Umbilical cord (tissue), 2 donors: Measurements from ENCODE around the gene DNAJB6. TPM values are rescaled to one million over a fixed set of nuclear protein-coding genes. Genes with fewer than 3 reads are reported as not detected.

Experiments used
- DNase-seq: peaks from one replicate; pipeline ENCODE4 v3.0.0-alpha.2; 2015; ENCODE audit warnings: low spot score
- total RNA-seq: library from RNA; depleted of rRNA; stranded (reverse); fragments of >200 nt; gene quantifications from one replicate; pipeline ENCODE4 v1.2.3, GENCODE V29; 2014; ENCODE audit warnings: low replicate concordance; ENCODE audit not compliant: insufficient read depth

Gene DNAJB6
- total RNA-seq, 1 donor from 2014 or later, result 115 TPM

DNA sequence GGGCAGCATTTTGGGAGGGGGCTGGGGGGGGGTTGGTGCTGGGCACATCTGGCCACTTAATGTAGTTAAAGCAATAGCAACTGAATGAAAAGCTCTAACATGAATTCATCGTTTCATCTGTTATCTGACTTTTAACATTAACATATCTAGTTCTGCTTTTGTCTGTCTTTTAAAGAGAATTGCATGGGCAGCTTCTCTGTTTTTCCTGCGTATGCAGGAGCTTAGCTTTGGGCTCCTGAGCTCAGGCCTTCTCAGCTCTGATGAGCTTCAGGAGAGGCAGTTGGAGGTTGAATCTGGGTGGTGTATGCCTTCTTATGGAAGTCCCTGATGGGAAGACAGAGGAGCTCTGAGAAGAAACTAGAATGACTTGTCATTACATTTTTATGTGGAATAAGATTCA lies 58.4 kb downstream of the DNAJB6 start:
- DNase-seq, result no peak

DNA sequence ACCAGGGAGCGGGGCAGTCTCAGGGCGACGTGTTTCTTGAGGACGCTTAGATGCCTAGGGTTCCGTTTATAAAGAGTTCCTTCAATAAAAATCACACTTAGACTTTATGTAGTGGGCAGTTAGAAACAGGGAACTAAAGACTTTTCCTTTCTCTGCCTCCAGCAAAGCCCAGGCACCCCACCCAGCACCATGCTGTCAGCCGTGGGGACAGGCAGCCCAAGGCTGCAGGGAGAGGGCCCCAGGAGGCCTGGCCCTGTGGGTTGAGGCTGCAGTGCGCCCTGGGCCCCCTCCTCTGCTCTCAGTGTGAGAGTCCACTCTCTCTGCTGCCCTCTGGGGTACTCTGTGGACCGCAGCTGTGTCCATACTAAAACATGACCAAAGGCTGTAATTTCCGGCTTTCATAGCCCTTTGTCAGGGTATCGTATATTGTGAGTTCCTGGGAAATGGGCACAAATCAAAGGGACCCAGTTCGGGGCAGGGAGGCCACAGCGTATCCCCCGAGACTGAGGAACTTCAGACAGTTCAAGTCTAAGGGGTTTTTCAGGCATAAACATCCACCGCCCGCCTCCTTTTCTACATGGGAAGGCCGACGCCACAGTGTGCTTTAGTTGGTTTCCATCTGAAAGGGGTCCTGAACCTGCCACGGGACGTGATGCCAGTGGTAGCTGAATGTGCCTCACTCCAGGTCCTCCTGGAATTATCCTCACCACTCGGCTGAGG lies 59.7 kb downstream of the DNAJB6 start:
- DNase-seq, result no peak

DNA sequence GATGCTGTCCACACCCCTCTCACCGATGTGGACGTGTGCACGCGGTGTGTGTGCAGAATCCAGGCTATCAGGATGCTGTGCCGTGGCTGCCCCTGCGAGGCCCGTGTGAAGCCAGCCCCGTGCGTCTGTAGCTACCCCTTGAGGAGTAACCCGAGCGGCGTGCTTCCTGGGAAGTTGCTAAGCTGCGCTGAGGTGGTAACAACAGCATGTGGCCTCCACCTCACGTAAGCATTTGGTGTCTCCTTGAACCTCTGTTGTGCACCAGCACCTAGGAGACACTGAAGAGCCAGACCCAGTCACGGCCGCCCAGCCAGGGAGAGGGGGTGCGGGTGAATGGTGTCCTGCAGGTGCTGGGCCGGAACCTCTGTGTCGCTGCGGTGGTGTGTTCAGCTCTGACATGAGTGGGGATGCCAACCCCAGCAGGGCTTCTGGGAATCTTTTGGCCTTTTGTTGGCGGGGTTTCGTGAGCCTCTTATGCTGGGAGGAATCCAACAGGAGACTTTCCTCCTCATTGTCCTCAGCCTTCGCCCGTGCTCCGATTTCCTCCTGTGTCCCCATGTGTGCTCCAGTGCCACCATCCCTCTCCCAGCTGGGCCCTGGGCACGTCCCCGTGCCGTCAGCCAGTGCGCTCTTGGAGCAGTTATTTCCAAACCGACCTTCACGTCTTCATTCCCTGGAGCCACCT lies 60.4 kb downstream of the DNAJB6 start:
- no peak for DNase-seq

DNA sequence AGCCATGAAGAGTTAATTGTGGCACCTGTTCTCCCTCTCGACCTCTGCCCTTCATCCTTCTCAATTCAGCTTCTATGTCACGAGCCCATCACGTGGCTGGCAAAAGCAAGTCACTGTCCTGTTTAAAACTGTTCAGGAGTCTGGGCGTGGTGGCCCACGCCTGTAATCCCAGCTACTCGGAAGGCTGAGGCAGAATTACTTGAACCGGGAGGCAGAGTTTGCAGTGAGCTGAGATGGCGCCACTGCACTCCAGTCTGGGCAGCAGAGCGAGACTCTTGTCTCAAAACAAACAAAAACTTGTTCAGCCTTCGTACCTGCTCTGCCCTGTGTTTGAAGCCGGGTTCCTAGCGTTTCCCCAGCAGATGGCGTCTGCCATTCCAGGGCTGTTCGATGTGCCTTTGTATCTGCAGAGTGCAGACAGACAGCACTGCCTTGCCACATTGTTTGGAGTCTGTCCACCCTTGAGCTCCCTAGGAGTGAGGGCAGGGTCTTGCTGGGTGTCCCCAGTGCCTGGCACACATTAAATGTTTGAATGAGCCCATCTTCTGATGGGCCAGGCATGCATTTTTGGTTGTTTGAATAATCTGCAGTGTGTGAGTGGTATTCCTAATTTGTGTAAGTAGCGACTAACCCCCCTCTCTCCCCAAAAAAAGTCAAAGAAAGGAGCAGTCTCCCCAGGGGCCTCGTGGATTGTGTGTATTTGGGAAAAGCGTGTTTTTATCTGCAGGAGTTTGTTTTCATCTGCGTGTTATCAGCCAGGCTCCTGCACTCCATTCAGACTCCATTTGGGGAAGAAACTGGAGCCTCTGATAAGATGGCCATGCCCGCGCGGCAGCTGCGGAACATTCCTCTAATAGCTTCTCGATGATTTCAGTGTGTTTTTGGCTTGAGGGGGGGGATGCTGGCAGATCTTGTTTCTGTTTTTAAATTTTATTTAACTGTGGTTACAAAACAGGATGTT lies 61.2 kb downstream of the DNAJB6 start:
- peak; percentile 86 for DNase-seq

DNA sequence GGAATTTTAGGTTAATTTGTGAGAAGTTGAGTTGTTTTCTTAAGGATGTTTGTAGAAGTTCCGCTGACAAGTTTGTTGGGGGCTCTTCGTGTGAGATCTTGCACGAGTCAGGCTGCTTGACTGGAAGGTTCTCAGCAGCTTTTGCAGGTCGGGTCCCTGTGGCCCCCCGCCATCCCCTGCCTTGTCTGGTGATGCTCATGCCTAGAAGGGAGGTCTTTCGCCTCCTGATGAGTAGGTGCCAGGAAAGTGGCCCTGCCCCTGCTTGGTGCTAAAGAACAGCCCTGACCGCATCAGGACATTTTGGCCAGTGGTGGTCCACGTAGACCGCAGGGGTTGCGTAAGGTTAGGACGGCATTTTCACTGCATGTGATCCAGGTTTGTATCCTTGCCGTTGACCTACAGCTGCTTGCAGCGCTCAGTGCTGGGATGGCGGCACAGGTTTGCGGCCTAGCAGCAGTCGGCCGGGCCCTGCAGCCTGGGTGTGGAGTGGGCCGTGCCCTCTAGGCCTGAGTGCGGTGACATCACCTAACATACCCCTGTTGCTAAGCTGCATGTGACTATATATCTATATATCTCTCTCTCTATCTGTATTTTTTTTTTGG lies 62.4 kb downstream of the DNAJB6 start:
- no peak for DNase-seq

DNA sequence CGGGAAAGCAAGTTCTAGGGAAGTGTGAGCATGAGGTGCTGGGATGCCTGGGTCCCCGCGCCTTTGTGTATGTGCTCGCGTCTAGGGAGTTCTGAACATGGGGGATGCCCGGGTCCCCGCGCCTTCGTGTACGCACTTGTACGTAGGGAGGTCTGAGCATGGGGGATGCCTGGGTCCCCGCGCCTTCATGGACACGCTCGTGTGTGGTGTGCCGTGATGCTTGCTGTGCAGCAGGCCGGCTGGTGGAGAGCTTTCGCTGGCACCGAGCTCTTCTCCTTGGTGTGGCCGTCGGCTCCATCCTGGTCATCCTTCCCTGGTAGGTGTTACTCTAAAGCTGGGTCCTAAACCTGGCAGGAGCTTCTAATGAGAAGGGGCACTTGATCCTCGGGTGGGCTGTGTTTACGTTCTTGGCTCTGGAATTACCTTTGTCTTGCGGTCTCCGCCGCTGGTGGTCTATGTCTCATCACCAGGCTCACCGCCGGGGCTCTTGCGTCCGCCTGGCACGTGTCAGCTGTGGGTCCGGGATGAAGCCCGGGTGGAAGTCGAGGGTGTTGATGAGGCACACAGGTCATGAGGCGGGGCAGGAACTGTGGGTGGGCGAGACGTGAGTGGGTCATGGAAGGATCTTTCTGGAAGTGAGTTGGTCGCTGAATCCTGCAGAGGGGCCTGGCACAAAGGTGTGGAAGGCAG lies 63.5 kb downstream of the DNAJB6 start:
- no peak for DNase-seq

DNA sequence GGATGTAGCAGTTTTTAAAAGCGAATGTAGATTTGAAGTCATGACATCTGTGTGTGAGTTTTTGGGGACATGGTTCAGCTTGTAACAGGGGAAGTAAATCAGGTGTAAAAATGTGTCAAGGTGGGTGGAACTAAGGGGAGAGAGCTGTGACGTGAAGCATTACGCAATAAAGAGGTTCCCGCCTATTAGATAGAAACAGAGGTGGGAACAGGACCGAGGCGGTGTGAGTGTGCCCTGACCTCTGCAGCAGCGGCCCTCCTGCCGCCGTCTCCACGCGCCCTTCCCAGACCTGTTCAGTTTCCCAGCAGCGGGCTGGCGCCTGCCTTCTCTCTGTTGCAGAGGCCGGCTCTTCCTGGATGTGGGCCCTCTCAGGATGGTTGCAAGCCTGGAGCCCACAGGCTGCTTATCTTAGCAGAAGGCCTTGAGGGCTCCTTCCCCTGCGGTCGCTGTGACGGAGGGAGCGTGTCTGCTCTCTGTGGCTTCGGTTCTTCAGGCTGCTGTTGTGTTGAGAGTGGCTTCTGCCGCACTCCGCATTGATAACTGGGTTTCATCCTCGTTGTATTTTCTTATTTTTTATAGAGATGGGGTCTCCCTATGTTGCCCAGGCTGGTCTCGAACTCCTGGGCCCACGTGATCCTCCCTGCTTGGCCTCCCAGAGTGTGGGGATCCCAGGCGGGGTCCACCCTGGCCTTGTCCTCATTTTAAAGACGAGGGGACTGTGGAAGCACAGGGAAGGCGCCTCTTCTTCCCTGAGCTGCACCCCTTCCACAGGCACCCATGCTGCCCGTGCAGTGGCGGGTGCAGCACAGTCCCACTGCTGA lies 65.0 kb downstream of the DNAJB6 start:
- DNase-seq, result no peak

DNA sequence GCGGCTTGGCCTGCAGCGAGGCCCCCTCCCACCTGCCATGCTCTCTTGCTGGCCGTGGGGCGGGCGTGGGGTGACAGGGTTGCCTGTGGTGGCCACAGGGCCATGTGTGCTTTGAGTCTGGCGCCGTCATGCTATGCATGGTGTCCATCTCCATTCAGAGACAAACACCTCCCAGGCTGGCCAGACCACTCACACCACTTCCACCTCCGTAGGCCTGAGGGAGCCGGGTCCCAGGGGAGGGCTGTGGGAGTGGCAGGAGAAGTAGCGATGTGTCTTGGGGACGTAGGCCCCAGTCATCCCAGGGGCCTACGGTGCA lies 65.5 kb downstream of the DNAJB6 start:
- DNase-seq, result no peak

DNA sequence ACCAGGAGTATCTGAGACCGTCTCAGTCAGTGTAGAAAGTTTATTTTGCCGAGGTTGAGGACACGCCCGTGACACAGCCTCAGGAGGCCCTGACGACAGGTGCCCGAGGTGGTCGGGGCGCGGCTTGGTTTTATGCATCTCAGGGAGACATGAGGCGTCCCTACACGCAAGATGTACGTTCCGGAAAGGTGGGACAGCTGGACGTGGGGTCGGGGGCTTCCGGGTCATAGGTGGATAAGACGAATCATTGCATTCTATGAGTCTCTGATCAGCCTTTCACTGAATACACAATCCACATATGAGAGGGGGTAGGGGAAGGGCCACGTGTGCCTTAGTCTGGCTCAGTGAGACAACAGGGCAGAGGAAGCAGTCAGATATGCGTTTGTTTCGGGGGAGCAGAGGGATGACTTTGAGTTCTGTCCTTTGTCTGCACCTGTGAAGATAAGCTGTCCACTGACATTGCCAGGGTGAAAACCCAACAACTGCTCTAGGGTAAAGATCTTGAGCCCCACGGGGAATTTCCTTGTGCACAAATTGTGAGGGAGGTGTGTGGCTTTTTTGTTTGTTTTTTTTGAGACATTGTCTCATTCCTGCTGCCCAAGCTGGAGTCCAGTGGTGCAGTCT lies 66.2 kb downstream of the DNAJB6 start:
- DNase-seq, result no peak

DNA sequence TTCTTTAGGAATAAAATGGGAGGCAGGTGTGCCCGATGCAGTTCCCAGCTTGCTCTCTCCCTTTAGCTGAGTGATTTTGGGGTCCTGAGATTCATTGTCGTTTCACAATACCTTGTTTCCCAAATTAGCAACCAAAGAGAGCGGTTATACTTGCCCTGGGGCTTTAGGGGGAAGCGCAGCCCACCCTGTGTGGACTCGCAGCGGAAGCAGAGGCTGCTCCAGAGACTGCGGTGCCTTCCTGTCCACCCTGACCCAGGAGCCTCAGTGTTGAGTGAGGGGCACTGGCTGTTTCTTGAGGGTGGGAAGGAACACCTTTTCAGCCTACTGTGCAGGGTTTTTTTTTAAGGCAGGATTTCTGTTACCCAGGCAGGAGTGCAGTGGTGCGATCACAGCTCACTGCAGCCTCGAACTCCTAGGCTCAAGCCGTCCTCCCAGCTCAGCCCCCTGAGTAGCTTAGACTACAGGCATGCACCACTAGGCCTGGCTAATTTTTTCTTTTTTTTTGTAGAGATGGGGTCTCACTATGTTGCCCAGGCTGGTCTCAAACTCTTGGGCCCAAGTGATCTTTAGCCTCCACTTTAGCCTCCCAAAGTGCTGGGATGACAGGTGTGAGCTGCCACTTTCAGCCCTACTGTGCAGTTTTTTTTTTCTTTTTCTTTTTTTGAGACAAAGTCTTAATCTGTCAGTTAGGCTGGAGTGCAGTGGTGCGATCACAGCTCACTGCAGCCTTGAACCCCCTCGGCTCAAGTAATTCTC lies 67.0 kb downstream of the DNAJB6 start:
- DNase-seq, result no peak

DNA sequence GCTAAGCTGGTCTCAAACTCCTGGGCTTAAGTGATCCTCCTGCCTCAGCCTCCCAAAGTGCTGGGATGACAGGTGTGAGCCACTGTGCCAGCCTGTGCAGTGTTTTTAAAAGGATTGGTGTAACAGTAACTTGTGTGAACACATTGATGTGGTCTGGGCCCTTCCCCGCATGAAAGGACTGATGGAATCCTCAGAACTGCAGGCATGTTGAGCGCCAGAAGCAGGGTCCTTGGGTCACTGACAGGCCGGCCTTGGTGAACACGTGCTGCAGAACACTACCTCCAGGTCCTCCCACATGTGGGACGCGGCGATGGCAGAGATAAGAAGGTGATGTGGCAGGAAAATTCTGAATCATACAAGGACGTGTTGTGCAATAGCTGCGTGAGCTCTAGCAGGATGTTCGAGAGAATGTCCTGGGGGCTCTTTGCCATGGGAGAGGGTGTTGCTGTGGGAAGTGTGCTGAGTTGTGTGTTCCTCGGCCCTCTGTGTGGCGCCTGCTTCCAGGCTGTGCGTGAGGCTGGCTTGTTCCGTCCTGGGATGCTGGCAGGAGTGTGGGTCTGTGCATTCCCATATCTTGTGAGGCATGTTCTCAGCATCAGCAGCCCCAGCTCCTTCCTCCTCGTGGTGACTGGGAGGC lies 68.2 kb downstream of the DNAJB6 start:
- DNase-seq, result peak; percentile 65

DNA sequence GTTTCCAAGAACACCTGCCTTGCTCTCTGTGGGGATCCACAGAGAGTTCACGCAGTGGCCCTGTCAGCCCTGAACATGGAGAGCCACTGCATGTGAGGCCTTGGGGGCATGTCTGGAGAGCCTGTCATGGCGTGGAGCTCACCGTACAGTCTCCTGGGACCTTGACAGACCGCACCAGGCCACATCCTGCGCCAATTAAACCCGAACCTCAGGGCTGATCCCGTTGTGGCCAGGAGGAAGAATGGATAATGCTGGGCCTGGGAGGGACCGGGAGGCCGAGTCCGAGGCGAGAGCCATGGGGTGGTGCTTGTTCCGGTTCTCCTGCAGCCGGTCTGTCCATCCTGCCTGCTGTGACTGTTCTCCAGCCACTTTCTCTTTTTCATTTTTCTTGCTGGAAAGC lies 68.7 kb downstream of the DNAJB6 start:
- DNase-seq, result no peak

DNA sequence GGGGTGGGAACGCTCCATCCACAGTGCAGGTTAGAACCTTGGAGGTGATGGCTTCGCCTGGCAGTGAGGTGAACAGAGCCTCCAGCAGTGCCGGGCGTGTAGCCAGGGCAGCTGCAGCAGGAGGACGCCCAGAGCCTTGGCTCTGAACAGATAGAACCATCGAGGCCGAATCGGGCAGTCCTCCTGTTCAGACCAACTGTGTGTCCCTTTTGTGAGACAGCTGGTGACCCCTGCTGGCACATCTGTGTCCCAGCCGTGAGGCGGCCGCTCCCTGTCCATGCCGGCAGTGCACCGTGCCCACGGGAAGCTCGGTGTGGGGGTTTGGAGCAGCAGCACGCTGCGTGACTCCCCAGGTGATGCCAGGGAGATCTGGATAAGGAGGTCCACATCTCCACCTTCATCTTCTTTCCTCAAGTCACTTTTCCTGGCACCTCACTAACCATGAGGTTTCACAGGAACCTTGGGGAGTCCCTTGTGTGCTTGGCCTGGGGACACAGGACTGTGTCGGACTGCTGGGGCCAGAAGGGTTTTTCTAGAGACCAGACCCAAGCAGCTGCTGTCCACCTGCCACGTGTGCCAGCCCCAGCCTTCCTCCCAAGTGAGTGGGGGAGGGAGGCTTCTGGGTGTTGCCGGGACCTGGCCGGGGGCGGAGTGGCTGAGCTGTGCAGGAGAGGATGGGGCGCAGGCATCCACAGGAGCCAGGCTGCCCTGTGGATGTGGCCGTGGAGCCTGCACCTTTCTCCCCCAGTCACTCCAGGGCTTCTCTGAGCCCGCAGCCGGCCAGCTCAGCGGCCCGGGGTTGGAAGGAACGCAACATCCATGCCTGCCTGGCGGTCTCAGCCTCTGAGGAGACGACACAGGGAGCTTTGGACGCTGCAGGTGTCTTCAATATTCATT lies 69.4 kb downstream of the DNAJB6 start:
- no peak for DNase-seq

DNA sequence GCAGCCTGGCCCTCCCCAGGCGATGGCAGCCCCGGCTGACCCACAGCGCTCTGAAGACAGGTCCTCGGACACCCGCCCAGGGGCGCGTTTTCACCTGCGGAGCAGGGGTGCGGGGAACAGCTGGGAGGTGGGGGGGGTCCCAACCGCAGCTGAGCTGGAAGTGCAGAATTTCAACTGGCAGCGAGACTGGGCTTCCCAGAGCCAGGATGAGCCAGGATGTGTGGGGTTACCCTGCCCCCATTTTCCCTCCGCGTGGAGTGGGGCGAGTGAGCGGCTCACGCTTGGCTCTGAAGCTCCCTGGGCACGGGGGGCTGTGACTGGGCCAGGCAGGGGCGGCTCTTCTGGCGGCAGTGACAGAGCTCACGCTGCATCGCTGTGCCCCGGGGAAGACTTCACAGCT lies 70.2 kb downstream of the DNAJB6 start:
- no peak for DNase-seq

DNA sequence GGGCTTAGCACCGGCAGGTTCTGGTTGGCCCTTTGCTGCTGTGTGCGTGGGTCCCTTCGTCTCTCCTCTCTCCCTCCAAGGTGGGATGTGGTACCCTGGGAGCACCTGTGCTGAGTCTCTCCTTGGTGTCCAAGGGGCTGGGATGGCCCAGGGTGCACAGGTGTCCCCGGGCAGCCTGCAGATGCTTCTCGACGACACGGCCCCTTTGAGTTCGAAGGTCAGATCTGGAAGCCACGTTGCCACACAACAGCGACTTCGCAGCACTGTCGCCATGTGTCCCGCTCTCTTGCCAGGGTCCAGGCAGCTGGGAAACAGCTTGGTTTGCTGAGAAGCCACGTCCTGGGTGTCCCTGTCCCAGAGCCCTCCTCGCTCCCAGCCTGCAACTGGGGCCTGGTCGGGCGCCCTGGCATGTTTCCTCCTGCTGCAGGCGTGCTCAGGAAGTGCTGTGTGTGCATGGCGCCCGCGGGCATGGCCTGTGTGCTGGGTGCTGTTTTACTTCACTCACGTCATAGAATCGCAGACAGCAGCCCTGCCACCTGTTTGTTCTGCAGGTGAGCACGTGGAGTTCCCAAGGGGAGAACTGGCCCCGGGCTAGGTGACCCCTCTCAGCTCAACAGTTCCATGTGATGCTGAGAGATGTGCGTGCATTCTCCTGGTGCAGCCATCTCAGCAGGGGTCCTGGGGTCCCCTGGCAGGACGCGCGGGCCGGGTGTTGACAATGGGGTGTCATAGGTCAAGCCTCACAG lies 70.9 kb downstream of the DNAJB6 start:
- DNase-seq, result no peak

DNA sequence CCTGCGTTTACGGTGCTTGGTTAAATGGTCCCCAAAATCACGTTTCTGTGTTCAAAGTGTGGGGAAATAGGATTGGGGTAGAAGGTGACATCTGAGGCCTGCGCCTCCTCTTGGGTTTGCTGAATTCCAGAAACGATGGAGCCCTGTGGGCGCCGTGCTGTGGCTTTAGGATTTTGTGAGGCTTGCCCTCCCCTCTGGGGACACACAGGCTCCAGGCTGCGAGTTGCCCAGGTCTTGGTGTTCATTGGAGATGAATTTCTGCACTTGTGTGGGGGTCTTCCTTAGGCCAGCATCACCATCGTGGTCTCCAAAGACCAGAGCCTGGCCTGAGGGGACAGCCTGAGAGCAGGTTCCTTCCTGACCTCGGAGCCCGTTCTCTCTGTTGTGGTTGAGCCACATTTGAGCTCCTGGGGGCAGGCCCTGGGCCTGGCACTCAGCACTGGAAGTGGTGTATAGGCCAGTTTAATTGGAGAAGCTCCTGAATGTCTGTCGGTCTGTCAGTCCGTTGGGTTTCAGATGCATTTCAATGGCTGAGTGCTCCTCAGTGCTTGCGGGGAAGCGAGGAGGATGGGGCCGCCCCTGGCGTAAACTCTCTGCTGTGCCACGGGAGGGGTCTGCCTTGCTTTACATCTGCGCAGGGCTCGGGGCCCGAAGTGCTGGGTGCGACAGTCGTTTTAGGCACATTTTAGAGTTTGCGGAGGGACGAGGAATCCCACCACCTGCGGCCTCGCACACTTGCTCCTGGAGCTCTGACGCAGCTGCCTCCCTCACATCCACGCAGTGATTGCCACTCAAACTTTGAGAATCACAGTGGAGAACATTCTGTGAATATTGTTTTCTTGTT lies 71.7 kb downstream of the DNAJB6 start:
- no peak for DNase-seq
